SK-N-SH (cell line): Measurements from ENCODE around the gene MANF. TPM values are rescaled to one million over a fixed set of nuclear protein-coding genes. Genes with fewer than 3 reads are reported as not detected.

Experiments
- CTCF ChIA-PET: fragments of 300-600, 350-600 bp; formaldehyde crosslinking; extraction: SDS; loops from one replicate; lab custom pipeline; 2021; lab: Yijun Ruan, JAX
- POLR2A ChIA-PET: fragments of 350-600 bp; sonication (Branson Sonifier 250); formaldehyde crosslinking; extraction: SDS; loops from one replicate; lab custom pipeline; 2020; ENCODE audit warnings: antibody characterized with exemption, inconsistent platforms; lab: Yijun Ruan, JAX
- DNase-seq: peaks from one replicate; pipeline ENCODE4 v3.0.0; 2012
- H2AFZ ChIP-seq: fragments of 200-600 bp; sonication (generic); 2 replicates; pipeline ENCODE4 v1.8.1; 2016; ENCODE audit warnings: antibody characterized with exemption, mild to moderate bottlenecking, low read depth
- H3F3A ChIP-seq: fragments of 200-600 bp; sonication (generic); replicated peaks from 2 replicates; pipeline ENCODE3; 2016; ENCODE audit warnings: antibody characterized with exemption, mild to moderate bottlenecking; ENCODE audit not compliant: insufficient read depth
- H3K27ac ChIP-seq, 2 experiments: fragments of 200-500 bp in 1 of 2; fragments of 200-600 bp in 1 of 2; sonication (Bioruptor generic) in 1 of 2; sonication (generic), shearing (Covaris generic) in 1 of 2; 2 replicates each; pipeline versions ENCODE4 v1.5.1 to v1.6.1; 2014 to 2016; ENCODE audit warnings: low read depth in 2 of 2, inconsistent platforms in 1 of 2, low read length in 1 of 2, mild to moderate bottlenecking in 1 of 2, mixed read lengths in 1 of 2
- H3K27me3 ChIP-seq: fragments of 200-600 bp; sonication (generic), shearing (Covaris generic); 2 replicates; pipeline ENCODE4 v1.6.1; 2016; ENCODE audit warnings: mixed run types; ENCODE audit not compliant: insufficient read depth
- H3K36me3 ChIP-seq, 2 experiments: fragments of 200-500 bp in 1 of 2; fragments of 200-600 bp in 1 of 2; sonication (Bioruptor generic) in 1 of 2; sonication (generic) in 1 of 2; replicated peaks in 1 of 2; 2 replicates each; pipeline versions ENCODE3 to v1.5.1; 2014 to 2016; ENCODE audit warnings: low read length in 1 of 2, mild to moderate bottlenecking in 1 of 2; ENCODE audit not compliant: insufficient read depth in 2 of 2, control insufficient read depth in 1 of 2
- H3K4me1 ChIP-seq, 2 experiments: fragments of 200-500 bp in 1 of 2; fragments of 200-600 bp in 1 of 2; sonication (Bioruptor generic) in 1 of 2; sonication (generic), shearing (Covaris generic) in 1 of 2; 2 replicates each; pipeline versions ENCODE4 v1.5.1 to v1.6.1; 2014 to 2016; ENCODE audit warnings: low read depth in 1 of 2, low read length in 1 of 2, mixed run types in 1 of 2; ENCODE audit not compliant: insufficient read depth in 2 of 2, control insufficient read depth in 1 of 2
- H3K4me2 ChIP-seq: fragments of 200-600 bp; sonication (generic), shearing (Covaris generic); 2 replicates; pipeline ENCODE4 v1.6.1; 2017; ENCODE audit warnings: mixed run types
- H3K4me3 ChIP-seq, 2 experiments: fragments of 200-500 bp in 1 of 2; fragments of 200-600 bp in 1 of 2; sonication (Bioruptor generic) in 1 of 2; sonication (generic), shearing (Covaris generic) in 1 of 2; 2 replicates each; pipeline versions ENCODE4 v1.5.1 to v1.8.1; 2014 to 2016; ENCODE audit warnings: low read depth in 2 of 2, inconsistent platforms in 1 of 2, low read length in 1 of 2, mild to moderate bottlenecking in 1 of 2, mixed read lengths in 1 of 2, moderate library complexity in 1 of 2
- H3K79me2 ChIP-seq: fragments of 200-600 bp; sonication (generic); 2 replicates; pipeline ENCODE4 v1.8.1; 2017; ENCODE audit warnings: mild to moderate bottlenecking; ENCODE audit not compliant: insufficient read depth
- H3K9ac ChIP-seq: fragments of 200-600 bp; sonication (generic); 2 replicates; pipeline ENCODE4 v1.6.1; 2017; ENCODE audit warnings: mixed run types
- H3K9me2 ChIP-seq: fragments of 200-600 bp; sonication (generic); 2 replicates; pipeline ENCODE4 v1.6.1; 2017; ENCODE audit warnings: mixed run types
- H3K9me3 ChIP-seq: fragments of 200-600 bp; sonication (generic); 2 replicates; pipeline ENCODE4 v1.6.1; 2017; ENCODE audit warnings: mixed run types, mild to moderate bottlenecking, moderate library complexity
- H4K20me1 ChIP-seq: fragments of 200-600 bp; sonication (generic); 2 replicates; pipeline ENCODE4 v1.6.1; 2017; ENCODE audit warnings: mild to moderate bottlenecking, mixed run types; ENCODE audit not compliant: insufficient read depth
- ELF1 ChIP-seq: IDR thresholded peaks from 2 replicates; pipeline ENCODE4 v1.4.0; 2012
- GATA2 ChIP-seq: sonication (generic); formaldehyde crosslinking; IDR thresholded peaks from 2 replicates; pipeline ENCODE4 v1.5.0; 2020; ENCODE audit warnings: mild to moderate bottlenecking, missing genetic modification reagents
- MEF2A ChIP-seq: IDR thresholded peaks from 2 replicates; pipeline ENCODE4 v1.4.0; 2012; ENCODE audit warnings: low read depth, borderline replicate concordance
- NFIC ChIP-seq: IDR thresholded peaks from 2 replicates; pipeline ENCODE4 v1.4.0; 2012; ENCODE audit warnings: borderline replicate concordance
- NRF1 ChIP-seq: IDR thresholded peaks from 2 replicates; pipeline ENCODE4 v1.6.1; 2012; ENCODE audit warnings: low read depth, mild to moderate bottlenecking, low read length
- POLR2AphosphoS5 ChIP-seq: IDR thresholded peaks from 2 replicates; pipeline ENCODE4 v1.6.1; 2012; ENCODE audit warnings: low read depth, low read length
- RAD21 ChIP-seq: IDR thresholded peaks from 2 replicates; pipeline ENCODE4 v1.6.1; 2012; ENCODE audit warnings: mild to moderate bottlenecking, low read length
- RCOR1 ChIP-seq: fragments of 150-350 bp; IDR thresholded peaks from 2 replicates; pipeline ENCODE4 v1.6.1; 2017; ENCODE audit warnings: antibody characterized with exemption, low read length
- TAF1 ChIP-seq: IDR thresholded peaks from 2 replicates; pipeline ENCODE4 v1.6.1; 2012; ENCODE audit warnings: low read depth, mild to moderate bottlenecking, low read length, moderate library complexity, borderline replicate concordance
- TEAD4 ChIP-seq: IDR thresholded peaks from 2 replicates; pipeline ENCODE4 v1.4.0; 2012; ENCODE audit warnings: mild to moderate bottlenecking, borderline replicate concordance; ENCODE audit not compliant: insufficient read depth
- YY1 ChIP-seq: IDR thresholded peaks from 2 replicates; pipeline ENCODE4 v1.4.0; 2012; ENCODE audit warnings: low read depth, mild to moderate bottlenecking
- WGBS: methylation state at CpG from one replicate; pipeline ENCODE4 v1.1.6; 2017; ENCODE audit warnings: low lambda C conversion rate; 5-methylcytosine and 5-hydroxymethylcytosine counted together
- polyA plus RNA-seq, 3 experiments: library from polyadenylated mRNA; depleted of rRNA; stranded (reverse); fragments of >200 nt; gene quantifications; 2 replicates each; pipeline ENCODE4 v1.2.3, GENCODE V29; 2012
- TF ChIP-seq, protein P1 (sequence below): IDR thresholded peaks from 2 replicates; pipeline ENCODE4 v1.4.0; 2012; ENCODE audit warnings: low read depth
- TF ChIP-seq, protein P2 (sequence below): IDR thresholded peaks from 2 replicates; pipeline ENCODE4; 2012

MANF gene
- polyA plus RNA-seq, 1 of the 3 experiments (the other 2 are of a cell fraction) = 121 TPM

DNA sequence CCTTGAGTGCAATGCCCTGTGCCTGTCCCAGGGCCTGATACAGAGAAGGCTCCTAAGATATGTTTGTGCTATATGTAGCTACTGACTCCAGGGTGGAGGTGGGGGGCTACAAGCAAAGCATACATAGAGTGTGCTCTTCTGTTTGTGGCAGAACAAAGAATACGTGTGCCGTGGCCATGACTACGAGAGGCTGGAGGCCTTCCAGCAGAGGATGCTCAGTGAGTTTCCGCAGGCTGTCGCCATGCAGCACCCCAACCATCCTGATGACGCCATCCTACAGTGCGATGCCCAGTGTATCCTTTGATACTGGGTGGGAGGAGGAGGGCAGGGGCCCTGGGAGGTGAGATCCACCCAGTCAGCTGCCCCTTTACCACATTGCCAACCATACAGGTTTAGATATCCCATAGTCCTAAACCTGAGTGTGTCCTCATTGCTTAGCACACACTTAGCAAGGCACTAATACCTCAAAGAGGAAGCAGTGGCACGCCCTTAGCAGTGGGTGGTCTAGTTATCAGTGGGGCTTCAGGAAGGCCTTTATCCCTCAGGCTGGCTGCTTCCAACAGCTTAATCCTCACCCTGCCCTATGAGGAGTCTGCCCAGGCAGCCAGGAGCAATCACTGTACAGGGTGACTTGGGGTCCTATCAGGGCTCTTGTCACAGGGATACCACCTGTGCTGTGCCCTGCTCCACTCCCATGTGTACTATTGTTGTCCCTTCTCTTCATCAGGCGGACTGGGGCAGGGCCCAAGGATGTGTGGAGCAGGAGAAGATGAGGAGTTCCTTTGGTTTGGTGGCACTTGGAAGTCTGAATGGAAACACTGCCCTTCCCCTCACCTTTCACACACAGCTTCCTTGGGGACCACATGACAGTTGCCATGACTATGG, 30.1 kb upstream of the MANF start:
- H3K4me1 ChIP-seq = no peaks in the 10 kb centered on the region
- CTCF ChIA-PET = interaction anchor here (1.0 to 1.8 kb wide), 2 partner anchors 16 to 17 kb away, joined by 3 to 6 read pairs; no protein-coding TSS in a partner anchor
- H3K9ac ChIP-seq = no peak overlapping the region
- no peaks in the 10 kb centered on the region; the same call in 1 of the 2 replicates for H3K27me3 ChIP-seq
- H3K9me3 ChIP-seq = no peaks in the 10 kb centered on the region
- WGBS = 45% methylated on average over 5 of the region's 9 CpGs
- no peak overlapping the region for H3K4me2 ChIP-seq
- H3K9me2 ChIP-seq = no peaks in the 10 kb centered on the region
- TF ChIP-seq NRF1 (no peak), ELF1 (no peak), YY1 (no peak), GATA2 (no peak), RCOR1 (no peak), MEF2A (no peak), TAF1 (no peak), POLR2AphosphoS5 (no peak), RAD21 (no peak), TEAD4 (no peak)
- TF ChIP-seq, protein P1, sequence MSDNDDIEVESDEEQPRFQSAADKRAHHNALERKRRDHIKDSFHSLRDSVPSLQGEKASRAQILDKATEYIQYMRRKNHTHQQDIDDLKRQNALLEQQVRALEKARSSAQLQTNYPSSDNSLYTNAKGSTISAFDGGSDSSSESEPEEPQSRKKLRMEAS = no peak
- TF ChIP-seq, protein P2, sequence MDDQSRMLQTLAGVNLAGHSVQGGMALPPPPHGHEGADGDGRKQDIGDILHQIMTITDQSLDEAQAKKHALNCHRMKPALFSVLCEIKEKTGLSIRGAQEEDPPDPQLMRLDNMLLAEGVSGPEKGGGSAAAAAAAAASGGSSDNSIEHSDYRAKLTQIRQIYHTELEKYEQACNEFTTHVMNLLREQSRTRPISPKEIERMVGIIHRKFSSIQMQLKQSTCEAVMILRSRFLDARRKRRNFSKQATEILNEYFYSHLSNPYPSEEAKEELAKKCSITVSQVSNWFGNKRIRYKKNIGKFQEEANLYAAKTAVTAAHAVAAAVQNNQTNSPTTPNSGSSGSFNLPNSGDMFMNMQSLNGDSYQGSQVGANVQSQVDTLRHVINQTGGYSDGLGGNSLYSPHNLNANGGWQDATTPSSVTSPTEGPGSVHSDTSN = no peak
- TF ChIP-seq, all 33 proteins: peak for 0
- H3K36me3 ChIP-seq = no peaks in the 10 kb centered on the region
- no peaks in the 10 kb centered on the region for H3F3A ChIP-seq
- no peaks in the 10 kb centered on the region for H4K20me1 ChIP-seq
- H3K79me2 ChIP-seq = no peaks in the 10 kb centered on the region
- no peak overlapping the region for H3K4me3 ChIP-seq
- no peak for DNase-seq
- H2AFZ ChIP-seq = no peak overlapping the region
- H3K27ac ChIP-seq = no peak overlapping the region
- POLR2A ChIA-PET = no interaction called here

DNA sequence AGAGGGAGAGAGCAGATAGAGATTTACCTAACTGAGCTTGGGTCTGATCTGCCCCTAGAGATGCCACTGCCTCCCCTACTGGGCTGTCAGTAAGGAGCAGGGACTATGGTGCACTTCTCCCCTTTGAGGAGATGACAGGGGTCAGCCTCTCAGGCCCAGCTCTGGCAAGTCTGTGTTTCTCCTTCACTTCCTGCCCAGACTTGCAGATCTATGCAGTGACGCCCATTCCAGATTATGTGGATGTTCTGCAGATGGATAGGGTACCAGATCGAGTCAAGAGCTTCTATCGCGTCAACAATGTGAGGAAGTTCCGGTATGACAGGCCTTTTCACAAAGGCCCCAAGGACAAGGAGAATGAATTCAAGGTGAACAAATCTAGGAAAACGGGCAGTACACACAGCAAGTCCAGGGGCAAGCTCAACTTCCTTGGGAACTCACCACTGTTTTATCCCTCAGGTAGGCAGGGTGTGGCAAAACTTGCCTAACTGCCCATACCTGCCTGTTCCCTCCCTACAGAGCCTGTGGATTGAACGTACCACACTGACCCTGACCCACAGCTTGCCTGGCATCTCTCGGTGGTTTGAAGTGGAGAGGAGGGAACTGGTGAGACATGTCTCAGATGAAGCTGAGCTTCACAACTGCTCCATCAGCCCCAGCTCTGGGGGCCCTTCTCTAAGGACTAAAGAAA, 29.1 kb upstream of the MANF start:
- Histone ChIP-seq H3F3A (no peaks in the 10 kb centered on the region), H3K27me3 (no peaks in the 10 kb centered on the region; the same call in 1 of the 2 replicates), H2AFZ (no peak overlapping the region), H3K9ac (no peak overlapping the region), H3K27ac (no peak overlapping the region), H3K4me1 (no peaks in the 10 kb centered on the region), H4K20me1 (no peaks in the 10 kb centered on the region), H3K9me3 (no peaks in the 10 kb centered on the region), H3K36me3 (no peaks in the 10 kb centered on the region), H3K79me2 (no peaks in the 10 kb centered on the region), H3K4me2 (no peak overlapping the region), H3K4me3 (no peak overlapping the region)
- WGBS = 58% methylated on average over 7 of the region's 8 CpGs
- no peak for DNase-seq
- no peak for TF ChIP-seq NFIC
- TF ChIP-seq, all 33 proteins: peak for 0
- ChIA-PET CTCF (interaction anchor here (1.0 to 1.8 kb wide), 3 partner anchors 15 to 19 kb away, joined by 3 to 6 read pairs (median 3); no protein-coding TSS in a partner anchor), POLR2A (no interaction called here)
- no peaks in the 10 kb centered on the region for H3K9me2 ChIP-seq
